T-helper 1 cell (primary cell): Measurements from ENCODE around the gene TPST2.

Experiments
- DNase-seq, 5 donors: peaks; one replicate each; pipeline ENCODE4 v3.0.0-alpha.2; 2012 to 2020

The TPST2 gene

GRCh38 chr22:26553056-26553752, 36.7 kb downstream of the TPST2 start:
- DNase-seq: no peak

GRCh38 chr22:26552466-26552865, 37.5 kb downstream of the TPST2 start:
- DNase-seq: no peak

- no peak for DNase-seq
Measured at GRCh38 chr22:26551568-26551967, 38.4 kb downstream of the TPST2 start.

- no peak for DNase-seq
Measured at GRCh38 chr22:26550498-26551033, 39.4 kb downstream of the TPST2 start.

- DNase-seq: no peak
Measured at GRCh38 chr22:26549902-26550497, 39.9 kb downstream of the TPST2 start.

- no peak for DNase-seq
Measured at GRCh38 chr22:26548984-26549383, 40.9 kb downstream of the TPST2 start.

GRCh38 chr22:26548303-26548702, 41.6 kb downstream of the TPST2 start:
- DNase-seq: no peak

- DNase-seq: no peak
Measured at GRCh38 chr22:26547837-26548236, 42.1 kb downstream of the TPST2 start.

- DNase-seq: peak in 1 of 5 donors; percentile 52
Measured at GRCh38 chr22:26547426-26547825, 42.5 kb downstream of the TPST2 start.

GRCh38 chr22:26546282-26546681, 43.6 kb downstream of the TPST2 start:
- DNase-seq: no peak

GRCh38 chr22:26545827-26546226, 44.1 kb downstream of the TPST2 start:
- no peak for DNase-seq

GRCh38 chr22:26545385-26545784, 44.5 kb downstream of the TPST2 start:
- no peak for DNase-seq

- no peak for DNase-seq
Measured at GRCh38 chr22:26544489-26544888, 45.4 kb downstream of the TPST2 start.

GRCh38 chr22:26542831-26543230, 47.1 kb downstream of the TPST2 start:
- DNase-seq: peak in 1 of 5 donors; percentile 40

GRCh38 chr22:26541167-26541819, 48.6 kb downstream of the TPST2 start:
- DNase-seq: no peak

- DNase-seq: no peak
Measured at GRCh38 chr22:26540119-26540518, 49.8 kb downstream of the TPST2 start.

- no peak for DNase-seq
Measured at GRCh38 chr22:26536762-26537134, 53.2 kb downstream of the TPST2 start.

GRCh38 chr22:26536056-26536761, 53.7 kb downstream of the TPST2 start:
- no peak for DNase-seq

GRCh38 chr22:26535603-26535908, 54.4 kb downstream of the TPST2 start:
- DNase-seq: no peak

- DNase-seq: no peak
Measured at GRCh38 chr22:26534874-26535602, 54.9 kb downstream of the TPST2 start.

GRCh38 chr22:26534171-26534855, 55.6 kb downstream of the TPST2 start:
- no peak for DNase-seq

- no peak for DNase-seq
Measured at GRCh38 chr22:26529345-26529744, 60.6 kb downstream of the TPST2 start.
